Islet precursor cell (in vitro differentiated cells): Measurements from ENCODE around the gene PPIL3.

Experiments
- DNase-seq: peaks from one replicate; pipeline ENCODE4 v3.0.0-alpha.2; 2018

Gene PPIL3

DNA sequence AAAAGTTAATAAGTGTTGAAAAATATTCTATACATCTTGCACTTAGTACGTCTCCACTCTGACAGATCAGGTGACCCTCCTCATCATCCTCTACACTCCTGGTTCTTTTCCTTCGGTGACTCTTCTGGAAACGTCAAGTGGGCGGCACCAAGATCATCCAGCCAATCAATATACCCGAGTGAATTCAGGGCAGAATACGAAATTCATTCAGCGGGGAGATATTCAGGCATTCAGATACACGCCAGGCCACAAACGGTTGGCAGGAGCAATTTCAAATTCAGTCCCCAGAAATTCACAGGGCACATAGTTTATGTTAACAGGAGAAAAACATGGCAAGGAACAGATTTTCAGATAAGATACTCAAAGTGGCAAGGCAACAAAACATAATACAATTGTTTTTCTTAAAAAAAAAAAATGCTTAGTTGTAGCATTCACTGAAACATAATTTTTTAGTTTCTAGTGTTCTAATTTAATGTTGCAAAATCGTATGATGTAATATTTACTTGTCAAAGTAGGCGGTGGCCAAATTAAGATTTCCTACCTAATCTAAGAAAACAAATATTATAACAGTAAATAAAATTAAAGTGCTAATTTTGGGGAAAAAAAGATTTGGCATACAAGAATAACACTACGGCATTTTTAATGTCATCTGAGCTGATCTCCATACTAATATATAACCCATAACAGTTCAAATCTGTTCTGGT, 28.6 kb downstream of the PPIL3 start:
- DNase-seq, result no peak

DNA sequence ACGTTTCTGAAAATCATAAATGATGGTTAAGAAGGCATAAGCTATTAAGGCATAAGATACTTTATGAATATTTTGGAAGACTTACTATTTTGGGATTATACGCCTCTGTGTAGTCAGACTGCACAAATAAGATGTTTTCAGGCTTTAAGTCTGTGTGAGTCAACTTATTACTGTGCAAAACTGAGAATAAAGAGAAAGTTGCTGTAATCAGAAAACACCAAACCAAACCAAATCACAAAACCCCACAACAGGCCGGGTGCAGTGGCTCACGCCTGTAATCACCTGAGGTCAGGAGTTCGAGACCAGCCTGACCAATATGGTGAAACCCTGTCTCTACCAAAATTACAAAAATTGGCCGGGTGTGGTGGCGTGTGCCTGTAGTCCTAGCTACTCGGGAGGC, 32.1 kb downstream of the PPIL3 start:
- no peak for DNase-seq

DNA sequence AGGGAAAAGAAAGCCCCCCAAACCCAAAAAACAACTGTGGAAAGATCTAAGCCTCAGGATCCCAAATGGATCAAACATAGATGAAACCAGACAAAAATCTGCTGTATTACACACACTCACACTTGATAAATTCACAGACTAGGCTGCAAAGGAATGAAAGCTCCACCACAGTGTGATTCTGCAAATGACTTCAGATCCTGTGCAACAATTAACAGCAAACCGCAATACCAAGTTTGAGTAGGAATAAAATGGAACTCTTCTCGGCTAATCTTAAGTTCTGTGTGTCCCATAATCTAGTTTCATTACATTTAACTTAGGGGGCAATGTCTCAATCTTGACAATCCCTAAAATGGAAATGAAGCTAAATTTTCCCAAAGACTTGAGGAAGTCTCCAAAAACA, 36.3 kb downstream of the PPIL3 start:
- no peak for DNase-seq

DNA sequence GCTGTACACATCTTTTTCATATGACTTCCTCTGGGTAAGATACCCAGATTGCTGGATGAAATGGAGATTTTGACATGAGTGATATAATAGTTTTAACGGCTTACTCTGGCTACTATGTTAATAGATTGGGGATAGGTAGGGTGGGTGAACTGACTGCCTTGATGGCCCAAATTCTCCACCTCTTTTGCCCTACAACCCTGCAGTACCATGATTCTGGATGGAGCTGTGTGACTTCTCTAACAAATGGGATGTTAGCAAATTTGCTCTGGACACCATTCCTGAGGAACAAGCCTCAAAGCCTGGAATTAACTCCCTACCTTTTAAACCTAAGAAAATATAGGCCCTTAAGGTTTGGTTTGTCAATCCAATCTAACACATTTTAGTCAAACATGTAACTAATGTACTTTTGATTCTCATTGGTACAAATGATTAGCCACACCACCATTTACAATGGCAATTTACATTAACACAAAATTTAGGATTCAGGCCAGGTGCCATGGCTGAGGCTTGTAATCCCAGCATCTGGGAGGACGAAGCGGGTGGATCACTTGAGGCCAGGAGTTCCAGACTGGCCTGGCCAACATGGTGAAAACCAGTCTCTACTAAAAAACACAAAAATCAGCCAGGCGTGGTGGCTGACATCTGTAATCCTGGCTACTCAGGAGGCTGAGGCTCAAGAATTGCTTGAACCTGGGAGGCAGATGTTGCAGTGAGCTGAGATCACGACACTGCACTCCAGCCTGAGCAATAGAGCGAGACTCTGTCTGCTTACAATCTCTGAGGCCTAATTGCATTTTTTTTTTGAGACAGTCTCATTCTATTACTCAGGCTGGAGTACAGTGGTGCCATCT, 37.3 kb downstream of the PPIL3 start:
- peak; percentile 32 for DNase-seq

DNA sequence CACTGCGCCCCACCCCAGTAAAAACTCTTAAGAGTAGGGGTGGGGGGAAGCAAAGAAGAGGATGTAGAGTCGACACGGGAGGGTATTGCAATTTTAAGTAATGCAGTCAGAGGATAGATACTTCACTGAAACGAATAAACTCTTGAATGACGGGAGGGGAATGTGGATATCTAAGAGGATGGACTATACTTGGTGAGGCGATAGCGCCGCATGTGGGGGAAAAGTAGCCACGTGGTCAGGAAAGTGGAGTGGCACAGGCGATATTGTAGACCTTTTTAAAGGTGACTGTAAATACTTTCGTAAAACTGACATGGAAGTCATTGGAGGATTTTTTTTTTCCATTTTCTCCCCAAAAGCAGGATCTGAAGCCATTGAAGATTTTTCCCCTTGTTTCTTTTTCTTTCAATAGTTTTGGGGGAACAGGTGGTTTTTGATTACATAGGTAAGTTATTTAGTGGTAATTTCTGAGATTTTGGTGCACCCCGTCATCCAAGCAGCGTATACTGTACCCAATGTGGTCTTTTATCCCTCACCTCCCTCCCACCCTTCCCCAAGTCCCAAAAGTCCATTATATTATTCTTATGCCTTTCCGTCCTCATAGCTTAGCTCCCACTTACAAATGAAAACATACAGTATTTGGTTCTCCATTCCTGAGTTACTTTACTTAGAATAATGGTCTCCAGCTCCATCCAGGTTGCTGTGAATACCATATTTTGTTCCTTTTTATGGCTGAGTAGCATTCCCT, 38.2 kb downstream of the PPIL3 start:
- DNase-seq, result peak; percentile 37

DNA sequence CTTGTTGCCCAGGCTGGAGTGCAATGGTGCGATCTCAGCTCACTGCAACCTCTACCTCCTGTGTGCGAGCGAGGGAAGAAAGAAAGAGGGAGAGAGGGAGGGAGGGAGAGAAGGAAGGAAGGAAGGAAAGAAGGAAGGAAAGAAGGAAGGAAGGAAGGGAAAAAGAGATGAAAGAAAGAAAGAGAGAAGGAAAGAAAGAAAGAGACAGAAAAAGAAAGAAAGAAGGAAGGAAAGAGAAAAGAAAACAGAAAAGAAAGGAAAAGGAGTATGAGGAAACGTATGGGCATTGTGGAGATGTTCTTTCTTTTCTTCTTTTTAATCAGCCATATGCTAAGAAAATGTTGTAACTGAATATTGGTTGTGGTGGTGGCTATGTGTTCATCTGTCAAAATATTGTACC, 40.9 kb downstream of the PPIL3 start:
- DNase-seq, result peak; percentile 11

DNA sequence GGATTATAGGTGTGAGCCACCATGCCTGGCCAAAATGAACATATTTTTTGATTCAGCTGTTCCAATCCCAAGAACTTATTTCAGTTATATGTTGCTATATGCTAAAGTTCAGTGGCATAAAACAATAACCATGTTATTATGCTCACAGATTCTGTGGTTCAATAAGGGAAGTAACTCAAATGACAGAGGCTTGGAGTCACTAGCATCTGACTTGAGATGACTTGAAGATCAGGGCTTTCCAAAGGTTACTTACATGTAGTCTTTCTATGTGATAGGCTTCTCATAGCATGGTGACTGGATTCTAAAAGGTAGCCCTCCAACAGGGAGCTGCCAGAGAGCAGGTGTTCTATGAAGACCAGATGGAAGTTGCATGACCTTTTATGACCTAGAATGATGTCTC, 41.6 kb downstream of the PPIL3 start:
- DNase-seq, result no peak

DNA sequence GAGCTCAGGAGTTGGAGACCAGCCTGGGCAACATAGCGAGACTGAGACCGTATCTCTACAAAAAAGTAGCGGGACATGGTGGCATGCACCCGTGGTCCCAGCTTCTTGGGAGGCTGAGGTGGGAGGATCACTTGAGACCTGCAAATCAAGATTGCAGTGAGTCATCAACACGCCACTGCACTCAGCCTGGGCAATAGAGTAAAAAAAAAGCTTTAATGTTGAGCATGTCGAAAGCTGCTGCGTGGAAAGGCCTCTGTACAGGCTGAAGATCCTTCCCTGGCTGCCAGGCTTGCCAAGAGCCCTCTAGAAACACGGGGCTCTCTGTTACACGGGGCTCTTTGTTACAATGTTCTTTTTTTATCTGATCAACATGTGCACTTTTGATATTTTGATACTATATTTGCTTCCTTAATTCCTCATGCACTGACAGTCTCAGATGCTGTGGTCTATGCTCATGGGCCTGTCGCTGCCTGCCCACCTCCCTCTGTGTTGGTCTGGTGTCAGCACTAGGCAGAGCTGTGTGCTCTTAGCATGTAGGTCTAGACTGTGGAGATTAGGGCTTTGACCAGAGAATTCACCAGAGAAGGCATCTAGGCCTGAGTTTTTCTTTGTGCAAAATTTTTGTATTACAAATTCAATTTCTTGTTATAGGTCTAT, 43.1 kb downstream of the PPIL3 start:
- DNase-seq, result peak; percentile 46

DNA sequence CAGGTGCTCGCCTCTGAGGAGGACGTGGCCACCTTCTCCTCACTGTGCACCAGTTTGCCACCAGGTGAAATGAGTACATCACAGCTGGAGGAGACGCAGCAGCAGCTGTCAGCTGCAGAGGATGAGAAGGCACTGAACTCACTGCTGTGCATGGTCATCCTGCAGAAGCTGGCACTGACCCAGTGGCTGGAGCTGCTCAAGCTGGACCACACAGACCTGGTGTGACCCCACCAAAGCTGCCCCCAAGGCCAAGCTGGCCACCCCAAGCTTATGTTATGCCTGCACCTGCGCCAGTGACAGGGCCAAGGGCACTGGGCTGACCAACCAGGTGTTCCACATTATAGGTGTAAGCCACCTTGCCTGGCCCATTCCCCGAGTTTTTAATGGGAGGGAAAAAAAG, 43.7 kb downstream of the PPIL3 start:
- peak; percentile 40 for DNase-seq

DNA sequence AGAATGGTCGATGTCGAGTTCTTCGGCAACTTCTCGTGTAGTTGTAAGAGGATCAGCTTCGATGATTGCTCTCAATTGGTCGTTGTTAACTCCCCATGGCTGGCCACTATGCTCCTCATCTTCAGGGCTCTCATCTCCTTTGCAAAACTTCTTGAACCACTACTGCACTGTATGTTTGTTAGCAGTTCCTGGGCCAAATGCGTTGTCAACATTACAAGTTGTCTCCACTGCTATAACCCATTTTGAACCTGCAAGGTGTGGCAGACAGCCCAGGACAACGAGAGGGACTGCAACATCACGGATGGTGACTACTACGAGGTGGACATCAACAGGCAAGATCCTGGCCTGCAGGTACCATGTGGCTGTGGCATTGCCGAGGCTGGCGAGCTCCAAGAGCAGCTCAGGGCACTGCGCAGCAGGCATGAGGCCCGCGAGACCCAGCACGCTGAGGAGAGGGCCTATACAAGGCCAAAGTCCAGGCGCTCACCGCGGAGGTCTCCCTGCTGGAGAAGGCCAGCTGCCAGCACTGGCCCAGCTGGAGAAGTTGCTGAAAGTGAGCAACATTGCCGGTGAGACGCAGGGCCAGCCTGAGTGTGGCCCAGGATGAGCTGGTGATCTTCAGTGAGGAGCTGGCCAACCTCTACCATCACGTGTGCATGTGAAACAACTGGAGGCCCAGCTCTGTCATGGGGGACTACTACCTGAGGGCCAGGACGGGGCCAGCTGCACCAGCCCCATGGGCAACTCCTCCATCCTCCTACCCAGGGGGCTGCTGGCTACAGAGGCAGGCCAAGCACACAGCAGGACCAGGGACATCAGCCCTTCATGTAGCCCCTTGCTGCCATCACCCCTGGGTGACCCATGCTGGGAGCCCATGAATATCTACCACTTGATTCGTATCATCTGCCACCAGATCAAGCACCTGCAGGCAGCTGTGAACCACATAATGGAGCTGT, 44.6 kb downstream of the PPIL3 start:
- DNase-seq, result peak; percentile 49

DNA sequence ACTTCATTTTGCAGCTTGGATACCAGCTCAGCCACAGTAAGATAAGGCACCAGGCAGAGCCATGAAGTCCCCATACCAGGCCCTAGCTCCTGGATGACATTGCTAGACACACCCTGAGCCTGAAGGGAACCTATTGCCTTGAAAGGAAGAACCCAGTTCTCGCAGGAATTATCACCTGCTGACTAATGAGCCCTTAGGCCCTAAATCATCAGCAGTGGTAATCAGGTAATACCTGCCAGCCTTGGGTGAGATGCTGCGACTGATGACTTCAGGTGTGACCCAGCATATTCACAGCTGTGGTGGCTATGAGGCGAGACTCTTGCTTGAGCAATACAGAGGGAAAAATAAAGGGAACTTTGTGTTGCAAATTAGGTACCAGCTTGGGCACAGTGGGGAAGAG, 49.4 kb downstream of the PPIL3 start:
- no peak for DNase-seq

DNA sequence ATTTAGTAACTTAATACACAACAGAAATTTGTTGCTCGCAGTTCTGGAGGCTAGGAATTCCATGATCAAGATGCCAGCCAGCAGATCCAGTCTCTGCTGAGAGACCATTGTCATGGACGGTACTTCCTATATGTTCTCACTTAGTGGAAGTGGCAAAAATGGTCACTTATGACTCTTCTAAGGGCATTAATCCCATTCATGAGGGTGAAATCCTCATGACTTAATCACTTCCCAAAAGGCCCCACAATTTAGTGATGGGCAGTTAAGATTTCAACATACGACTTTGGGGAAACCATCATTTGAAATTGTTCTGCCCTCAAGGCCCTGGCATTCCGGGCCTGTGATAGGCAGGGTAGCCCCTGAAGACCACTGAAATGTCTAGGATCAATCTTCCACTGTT, 54.2 kb downstream of the PPIL3 start:
- DNase-seq, result no peak

DNA sequence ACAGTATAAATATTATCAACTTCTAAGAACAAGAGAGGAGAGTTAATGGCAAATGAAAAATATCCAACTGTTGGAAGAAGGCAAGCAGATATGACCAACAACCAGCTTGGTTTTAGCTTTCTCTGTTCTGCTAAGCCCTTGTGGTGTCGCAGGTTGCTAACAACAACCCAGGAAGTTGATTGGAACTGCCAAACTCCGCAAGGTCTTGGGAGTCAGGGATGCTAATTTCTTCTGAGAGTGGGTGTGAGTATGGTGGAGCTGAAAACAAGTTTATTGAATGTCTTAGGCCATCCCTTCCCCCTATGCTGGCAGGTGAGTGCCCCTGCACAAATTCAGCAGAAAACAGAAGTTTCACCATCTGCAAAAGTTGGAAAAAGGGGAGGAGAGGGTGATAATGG, 59.6 kb downstream of the PPIL3 start:
- DNase-seq, result no peak

DNA sequence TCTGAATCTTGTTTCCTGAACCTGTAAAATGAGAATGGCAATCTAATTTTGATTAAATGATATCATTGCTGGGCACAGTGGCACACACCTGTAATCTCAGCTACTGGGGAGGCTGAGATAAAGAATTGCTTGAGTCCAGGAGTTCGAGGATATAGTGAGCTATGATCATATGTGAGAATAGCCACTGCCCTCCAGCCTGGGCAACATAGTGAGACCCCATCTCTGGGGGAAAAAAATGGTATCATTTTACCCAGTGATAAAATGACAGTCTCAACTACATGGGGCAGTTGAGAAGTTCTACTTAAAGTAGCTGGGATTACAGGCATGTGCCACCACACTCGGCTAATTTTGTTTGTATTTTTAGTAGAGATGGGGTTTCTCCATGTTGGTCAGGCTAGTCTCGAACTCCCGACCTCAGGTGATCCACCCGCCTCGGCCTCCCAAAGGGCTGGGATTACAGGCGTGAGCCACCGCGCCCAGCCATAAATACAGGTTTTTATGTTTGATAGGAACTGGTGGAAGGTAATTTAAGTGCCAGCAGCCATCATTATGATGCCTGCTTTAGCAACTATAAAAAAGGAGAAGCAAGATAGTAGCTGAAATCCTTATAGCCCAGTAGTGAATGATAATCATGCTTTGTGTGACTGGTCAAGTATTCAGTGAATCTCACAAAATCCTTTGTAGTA, 60.2 kb downstream of the PPIL3 start:
- DNase-seq, result no peak

DNA sequence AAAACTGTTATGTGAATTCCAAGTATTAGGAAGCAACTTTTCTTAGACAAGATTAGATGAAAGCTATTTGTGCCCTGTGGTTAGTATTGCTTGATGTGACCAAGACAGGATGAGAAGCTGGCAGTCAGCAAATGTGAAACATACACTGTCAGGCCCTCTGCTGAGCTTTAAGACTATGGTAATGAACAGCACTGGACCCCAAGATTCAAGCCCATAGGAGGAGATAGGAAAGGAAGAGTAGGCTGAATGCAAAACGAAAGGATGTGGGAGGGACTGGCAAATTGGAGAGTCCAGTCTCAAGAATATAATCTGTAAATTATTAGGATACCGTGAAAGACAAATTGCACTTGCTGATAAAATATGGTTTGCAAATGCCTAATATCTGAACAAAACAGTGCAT, 60.8 kb downstream of the PPIL3 start:
- DNase-seq, result no peak

DNA sequence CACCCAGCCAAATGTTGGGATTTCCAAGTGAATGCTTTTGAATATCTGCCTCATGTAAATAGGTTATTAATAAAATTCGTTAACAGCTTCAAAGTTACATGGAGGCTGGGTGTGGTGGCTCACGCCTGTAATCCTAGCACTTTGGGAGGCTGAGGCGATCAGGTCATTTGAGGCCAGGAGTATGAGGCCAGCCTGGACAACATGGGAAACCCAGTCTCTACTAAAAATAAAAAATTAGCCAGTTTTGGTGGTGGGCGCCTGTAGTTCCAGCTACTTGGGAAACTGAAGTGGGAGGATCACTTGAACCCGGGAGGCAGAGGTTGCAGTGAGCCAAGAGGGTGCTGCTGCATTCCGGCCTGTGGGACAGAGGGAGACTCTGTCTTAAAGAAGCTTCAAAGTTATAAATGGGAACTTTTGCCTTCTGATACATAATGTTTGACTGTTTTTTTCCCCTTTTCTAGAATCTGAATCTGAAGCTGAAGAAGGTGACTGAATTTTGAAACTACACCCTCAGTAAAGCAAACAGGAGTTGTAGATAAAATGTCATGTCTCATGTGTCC, 67.1 kb downstream of the PPIL3 start:
- DNase-seq, result no peak
